GM19468 (cell line): Measurements from ENCODE around the gene FOXP4.

Experiments used
- ATAC-seq: cut with Tn5 transposase; IDR thresholded peaks from one replicate; pipeline ENCODE4 v1.9.1; 2021; ENCODE audit warnings: mild to moderate bottlenecking, moderate library complexity, moderate number of reproducible peaks; ENCODE audit not compliant: unreplicated experiment; ENCODE audit errors: extremely low read depth

FOXP4 gene

DNA sequence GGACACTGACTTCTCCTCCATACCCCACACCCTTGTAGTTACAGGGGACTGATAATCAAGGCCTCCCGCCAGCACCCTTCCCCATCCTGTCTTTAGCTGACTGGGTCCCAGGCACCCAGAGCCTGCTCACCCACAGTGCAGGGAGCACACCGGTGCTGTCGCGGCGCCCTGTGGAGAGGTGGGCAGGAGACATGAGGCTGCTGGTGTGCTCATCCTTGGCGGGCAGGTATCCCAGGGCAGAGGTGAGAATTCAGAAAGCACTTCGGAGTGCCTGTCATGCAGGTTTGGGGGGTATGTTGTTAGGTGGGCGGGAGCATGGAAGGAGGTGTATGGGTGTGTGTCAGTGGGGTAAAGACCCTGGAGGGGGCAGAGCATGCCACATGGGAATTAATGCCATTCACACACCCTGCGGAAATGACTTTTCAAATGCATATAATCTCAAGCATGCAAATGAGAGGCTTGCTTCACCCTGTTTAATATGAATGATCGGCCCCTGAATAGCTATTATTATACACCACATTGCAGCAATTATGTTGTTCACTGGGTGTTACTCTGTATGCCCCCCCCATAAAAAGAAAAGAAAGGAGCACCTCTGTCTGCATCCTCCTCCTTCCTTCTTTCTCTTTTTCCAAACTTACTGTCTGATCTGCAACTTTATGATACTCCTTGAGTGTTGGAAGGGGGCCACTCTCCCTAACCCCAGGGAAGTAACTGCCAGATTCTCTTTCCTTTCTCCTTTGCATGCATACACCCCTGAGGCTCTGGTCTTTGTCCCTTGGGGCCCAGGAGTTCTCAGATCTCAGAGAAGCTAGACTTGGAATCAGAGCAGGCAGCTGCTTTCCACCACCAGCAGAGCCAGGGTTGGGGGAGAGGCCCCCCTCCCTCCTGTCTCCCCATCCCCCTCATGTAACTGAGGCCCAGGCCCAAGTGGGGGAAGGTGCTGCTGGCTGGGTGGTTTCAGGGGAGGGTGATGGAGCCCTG, 16.0 kb downstream of the FOXP4 start:
- ATAC-seq = no peak

DNA sequence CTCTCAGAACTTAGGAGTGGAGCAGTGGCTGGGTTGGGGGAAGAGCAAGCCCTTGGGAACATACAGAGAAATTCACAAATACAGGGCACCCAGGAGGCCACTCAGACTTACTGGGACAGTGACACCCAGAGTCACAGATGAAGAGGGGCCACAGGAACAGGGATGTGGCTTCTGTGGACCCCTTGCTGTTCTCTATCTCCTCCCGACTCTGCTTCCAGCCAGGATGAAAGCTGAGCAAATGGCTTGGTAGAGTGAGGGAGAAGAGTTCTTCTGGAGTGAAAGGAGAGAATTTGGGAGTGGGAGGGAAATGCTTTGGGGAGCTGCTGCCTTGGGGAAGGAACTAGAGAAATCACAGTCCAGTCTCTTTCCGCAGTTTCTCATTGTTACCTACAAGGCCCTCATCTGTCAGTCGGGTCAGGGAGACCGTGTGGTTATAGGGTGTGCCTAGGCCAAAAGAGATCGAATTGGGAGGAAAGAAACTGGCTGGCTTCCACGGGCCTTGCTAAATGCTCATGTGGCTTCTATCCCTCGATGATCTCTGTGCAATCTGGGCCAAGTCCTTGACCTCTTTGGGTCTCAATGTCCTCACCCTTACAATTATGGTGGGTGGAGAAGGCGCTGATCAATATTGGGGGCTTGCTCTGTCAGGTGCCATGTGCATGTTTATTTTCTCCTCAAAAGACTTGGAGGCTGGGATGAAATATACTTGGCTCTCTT, 17.0 kb downstream of the FOXP4 start:
- no peak for ATAC-seq

DNA sequence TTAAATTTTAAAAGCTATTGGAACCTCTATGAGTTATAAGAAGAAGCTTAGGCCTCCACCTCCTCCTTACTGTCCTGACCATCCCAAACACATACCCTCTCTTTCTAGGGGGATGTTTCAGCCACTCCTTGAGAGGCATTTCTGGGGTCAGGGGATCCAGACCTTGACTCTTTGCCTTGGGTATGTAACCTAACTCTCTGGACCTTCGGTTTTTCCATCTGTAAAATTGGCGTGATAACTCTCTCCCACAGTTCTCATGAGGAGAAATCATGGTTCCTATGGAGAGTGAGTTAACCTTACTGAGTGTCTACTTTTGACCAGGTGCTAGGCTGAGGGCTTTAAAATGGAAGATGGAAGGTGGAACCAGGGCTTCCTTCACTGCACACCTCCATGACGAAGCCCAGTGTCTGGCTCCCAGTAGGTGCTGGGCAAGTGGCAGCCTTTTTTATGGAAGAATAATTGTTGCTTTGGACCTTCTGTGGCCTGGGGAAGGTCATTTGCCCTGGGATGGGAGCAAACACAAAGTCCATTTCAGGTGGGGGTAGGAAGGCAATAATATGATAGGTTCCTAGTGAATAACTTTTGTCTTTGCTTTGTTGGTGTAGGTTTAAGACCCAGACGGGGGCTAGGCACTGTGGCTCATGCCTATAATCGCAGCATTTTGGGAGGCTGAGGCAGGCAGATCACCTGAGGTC, 18.4 kb downstream of the FOXP4 start:
- no peak for ATAC-seq

DNA sequence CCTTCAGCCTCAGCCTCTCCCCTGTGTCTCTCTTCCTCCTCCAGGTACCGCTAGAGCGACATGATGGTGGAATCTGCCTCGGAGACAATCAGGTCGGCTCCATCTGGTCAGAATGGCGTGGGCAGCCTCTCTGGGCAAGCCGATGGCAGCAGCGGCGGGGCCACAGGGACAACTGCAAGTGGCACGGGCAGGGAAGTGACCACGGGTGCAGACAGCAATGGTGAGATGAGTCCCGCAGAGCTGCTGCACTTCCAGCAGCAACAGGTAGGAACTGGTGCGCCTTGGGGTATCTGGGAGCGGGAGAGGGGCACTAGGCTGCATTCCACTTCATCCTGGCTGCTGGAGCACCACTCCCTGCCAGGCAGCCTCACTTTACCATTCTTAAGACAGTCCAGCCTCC, 19.5 kb downstream of the FOXP4 start:
- no peak for ATAC-seq

DNA sequence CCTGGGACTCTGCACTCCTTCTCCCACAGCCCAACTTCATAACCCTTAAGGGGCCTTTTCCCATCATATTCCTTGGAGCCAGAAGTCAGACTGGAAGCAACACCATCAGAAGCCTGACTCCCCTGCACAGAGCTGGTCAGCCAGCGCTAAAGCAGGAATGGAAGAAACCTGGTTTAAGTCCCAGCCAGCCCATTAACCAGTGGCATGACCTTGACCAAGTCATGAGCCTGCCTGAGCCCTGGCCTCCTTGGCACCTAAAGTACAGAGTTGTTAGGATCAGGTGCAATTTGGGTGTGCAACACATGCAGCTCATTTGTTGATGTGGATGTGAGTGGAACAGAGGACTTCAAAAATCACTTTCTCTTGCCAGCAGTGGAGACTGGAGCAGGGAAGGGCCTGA, 20.8 kb downstream of the FOXP4 start:
- ATAC-seq = no peak

DNA sequence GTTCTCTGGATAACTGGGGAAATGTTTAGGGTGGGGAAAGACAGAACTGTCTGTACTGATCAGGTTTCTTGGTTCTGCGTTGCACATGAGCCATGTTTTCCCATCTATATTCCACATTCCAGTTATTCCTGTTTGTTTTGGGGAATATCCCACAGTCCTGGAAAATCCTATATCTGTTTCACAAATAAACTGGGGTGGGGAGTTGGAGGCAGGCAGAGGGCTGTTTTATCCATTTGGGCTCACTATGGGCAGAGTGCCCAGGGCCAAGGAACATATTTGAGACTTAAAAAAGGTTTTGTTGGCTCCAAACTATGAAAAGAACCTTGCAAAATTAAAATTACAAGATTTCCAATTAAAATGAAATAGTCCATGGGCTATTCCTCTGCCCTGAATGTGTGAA, 21.5 kb downstream of the FOXP4 start:
- ATAC-seq = no peak

DNA sequence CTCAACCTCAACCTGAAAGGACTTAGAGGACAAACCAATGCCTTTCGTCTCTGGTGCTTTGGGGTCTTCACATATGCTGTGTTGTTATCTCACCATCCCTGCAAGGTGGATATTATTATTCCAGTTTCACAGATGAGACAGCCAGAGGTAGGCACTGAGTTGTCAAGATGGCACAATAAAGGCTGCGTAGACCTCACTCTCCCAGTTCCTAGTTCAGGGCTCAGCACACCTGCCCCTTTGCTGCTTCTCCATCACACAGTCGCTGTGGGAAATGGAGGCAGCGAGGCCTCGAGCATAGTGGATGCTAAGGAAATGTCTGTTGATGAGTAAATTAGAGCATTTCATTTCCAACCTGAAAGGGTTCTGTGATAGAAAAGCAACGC, 22.0 kb downstream of the FOXP4 start:
- ATAC-seq = no peak

DNA sequence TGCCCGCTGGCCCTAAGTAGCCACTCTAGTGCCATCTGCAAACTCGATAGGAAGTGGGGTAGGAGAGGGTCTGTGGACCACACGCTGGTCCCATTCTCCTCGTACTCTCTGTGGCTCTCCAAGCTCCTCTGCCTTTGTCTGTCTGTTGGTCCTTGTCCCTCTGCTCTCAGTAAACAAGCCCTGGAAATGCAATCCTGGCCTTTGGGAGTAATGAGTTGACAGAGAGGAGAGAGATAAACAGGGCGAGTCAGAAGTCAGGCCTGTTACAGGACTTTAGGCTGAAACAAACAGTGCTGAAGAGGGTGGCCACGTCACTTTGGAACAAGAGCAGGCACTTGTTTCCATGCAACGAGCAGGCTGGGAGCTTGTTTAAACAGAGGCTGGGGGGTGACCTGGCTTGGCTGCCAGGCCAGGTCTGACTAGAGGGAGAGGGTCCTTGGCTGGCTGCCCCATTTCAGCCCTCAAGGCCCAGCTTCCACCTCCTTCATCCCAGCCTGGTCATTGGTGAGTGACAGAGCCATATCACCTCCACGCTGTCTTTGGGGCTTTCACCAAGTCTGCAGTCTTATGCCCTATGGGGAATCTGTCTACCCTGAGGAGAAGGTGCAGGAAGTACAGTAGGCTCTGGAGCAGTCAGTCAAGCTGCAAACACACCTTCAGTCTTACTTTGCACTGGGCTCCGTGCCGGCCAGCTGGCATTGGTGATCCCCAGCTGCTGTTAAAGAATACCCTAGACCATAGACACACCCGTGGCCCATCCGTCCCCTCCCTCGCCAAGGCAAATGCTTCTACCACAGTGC, 22.6 kb downstream of the FOXP4 start:
- ATAC-seq = no peak

DNA sequence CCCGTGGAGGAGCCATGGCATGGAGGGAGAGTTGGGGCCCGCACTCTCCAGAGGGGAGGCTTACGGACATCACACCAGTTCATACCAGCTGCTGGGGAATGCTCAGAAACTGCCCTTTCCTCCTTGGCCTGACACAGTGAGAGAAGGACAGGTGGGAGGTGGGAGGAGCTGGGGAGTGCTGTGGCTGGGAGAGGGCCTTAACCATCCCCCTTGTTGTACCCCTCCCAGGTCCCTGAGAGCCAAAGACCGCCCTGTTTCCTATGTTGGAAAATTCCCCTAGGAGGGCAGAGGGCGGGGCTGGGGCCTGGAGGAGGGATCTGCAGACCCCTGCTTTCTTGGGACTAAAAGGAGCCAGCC, 24.1 kb downstream of the FOXP4 start:
- ATAC-seq = no peak

DNA sequence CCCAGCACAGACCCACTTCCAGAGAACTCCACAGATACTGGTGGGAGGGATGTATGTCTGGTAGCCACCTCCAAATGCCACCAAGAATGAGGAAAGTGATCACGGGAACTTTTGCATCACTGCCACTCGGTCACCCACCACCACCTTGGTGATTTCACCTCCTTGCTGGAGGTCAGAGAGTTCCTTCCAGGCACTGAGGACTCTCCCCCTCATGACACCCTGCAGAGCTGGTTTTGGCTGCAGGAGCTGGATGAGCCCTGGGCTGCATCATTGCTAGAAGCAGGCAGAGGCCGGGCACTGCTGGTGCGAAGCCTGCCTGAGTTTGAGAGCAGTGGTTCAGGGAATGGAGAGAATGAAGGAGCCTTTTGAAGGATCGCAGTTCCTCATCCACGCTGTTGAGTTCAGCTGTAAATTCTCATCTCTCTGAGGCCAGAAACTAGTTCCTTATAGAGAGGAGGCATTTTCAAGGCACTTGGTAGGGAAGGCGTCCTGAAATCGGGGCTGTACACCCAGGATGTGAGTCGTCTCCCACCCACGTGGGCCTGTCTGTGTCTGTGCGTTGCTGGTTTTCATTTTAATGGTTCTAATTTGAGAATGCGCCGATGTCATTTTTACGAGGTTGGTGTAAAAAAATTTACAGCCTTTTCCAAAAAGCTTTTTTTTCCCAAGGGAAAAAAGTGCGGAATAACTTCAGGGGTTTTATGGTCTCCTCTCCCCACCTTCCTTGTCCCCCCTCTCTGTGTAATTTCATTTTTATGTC, 25.0 kb downstream of the FOXP4 start:
- ATAC-seq = no peak

DNA sequence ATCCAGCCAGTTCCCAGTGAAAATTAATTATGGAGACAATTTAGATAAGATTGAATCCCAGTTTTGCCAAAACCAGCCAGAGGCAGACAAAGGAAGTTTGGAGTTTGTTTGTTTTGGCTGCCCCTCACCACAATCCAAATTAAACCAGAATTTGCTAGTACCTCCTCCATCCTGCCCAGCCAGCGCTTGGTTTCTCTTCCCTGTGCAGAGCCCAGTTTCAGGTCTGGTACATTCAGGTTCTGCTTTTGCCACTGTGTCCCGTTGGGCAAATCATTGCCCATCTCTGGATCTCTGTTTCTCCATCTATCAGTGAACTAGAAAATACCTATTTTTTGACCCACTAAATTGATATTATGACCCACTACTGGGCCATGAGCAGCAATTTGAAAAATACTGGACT, 26.4 kb downstream of the FOXP4 start:
- ATAC-seq = no peak

DNA sequence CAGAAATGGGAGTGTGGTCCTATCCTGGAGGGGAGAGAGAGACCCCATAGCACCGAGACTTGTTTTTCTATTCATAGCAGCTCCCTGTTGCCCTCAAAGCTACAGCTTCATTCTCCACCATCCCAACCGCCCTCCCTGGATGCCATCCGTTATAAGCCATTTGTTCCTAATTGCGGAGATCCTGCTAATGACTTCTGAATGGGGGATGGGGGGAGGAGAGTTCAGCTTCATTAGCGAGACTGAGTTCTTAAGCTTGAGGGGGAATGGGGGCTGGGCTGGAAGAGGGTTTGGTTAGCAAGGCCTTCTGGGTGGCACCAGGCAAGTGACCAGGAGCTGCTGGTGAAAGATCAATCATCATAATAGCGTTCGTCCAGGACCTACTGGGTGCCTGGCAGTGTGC, 27.1 kb downstream of the FOXP4 start:
- no peak for ATAC-seq

DNA sequence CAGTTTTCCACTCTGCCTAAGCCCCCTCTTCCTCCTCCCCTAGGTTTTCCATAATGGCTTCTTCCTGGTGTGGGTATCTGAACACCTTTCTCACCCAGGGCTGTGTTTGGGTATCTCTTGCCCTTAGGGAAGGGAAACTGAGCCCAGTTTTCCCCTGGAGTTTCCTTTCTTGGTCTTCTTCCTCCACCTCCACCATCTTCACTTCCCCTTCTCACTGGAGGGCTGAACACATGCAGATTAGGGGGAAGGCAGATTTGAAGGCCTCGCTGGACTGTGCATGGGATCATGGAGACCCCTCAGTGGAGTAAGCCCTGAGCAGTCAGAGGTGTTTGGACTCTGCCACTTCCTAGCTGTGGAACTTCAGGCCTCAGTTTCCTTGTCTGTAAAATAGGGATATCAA, 27.8 kb downstream of the FOXP4 start:
- ATAC-seq = no peak

DNA sequence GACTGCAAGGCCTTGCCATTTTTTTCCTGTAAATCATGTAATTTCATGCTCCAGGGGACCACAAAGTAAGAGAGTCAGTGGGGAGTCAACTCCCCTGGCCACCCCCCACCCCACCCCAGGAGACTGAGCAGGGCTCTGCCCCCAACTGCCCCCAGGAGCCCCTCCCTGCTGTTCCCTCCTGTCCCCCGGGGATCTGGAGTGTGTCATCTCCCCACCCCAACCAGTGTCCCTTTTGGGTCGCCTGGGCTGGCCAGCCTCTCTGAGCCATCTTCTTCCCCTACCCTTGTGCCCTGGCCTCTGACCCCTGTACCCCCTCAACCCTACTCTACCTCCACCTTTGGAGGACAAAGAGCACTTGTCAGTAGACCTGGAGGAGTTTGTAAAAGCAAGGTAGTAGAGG, 29.4 kb downstream of the FOXP4 start:
- no peak for ATAC-seq

DNA sequence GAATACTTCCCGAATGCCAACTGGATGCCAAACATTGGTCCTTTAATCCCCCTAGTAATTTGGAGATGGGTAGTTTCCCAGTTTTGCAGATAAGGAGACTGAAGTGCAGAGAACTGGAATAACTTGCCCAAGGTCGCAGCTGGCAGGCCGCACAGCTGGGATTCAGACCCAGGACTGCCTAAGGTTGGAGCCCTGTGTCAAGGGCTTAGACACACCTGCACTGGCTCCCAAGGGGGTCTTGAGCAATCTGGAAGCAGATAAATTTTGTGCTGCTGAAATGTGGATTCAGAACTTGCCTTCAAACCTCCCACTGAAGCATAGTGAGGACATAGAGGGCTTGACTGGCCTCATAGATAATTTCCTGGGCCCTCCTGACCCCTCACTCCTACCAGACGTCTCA, 30.5 kb downstream of the FOXP4 start:
- ATAC-seq = no peak

DNA sequence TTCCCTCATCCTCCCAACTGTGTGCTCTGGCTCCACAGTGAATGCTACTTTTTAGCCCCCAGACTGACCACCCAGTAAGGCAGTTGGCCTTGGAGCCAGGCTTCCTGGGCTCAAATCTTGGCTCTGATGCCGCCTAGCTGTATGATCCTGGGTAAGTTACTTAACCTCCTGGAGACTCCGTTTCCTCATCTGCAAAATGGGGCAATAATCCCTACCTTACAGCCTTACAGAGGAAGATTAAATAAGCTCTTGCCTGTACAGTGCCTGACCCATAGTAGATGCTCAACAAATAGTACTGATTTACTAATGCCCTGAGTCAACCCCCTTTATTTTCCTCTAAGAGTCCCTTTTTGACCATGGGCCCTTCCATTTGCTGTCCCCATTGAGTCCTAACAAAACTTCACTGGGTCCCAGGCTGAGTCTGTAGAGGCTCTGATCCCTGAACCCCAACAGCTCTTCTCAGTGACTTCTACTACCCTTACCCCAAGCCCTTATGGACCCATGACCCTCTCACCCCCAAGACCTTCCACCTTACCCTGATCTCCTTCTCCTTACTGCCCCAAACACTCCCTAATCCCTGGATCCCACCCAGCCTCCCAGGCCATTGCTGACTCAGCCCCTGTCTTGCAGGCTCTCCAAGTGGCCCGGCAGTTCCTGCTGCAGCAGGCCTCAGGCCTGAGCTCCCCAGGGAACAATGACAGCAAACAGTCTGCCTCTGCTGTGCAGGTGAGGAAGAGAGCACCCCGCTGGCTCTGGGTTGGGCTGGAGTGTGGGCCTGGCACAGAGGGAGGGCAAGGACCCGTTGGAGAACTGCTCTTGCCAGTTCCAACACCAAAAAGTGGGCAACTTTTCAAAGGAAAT, 31.4 kb downstream of the FOXP4 start:
- ATAC-seq = no peak

DNA sequence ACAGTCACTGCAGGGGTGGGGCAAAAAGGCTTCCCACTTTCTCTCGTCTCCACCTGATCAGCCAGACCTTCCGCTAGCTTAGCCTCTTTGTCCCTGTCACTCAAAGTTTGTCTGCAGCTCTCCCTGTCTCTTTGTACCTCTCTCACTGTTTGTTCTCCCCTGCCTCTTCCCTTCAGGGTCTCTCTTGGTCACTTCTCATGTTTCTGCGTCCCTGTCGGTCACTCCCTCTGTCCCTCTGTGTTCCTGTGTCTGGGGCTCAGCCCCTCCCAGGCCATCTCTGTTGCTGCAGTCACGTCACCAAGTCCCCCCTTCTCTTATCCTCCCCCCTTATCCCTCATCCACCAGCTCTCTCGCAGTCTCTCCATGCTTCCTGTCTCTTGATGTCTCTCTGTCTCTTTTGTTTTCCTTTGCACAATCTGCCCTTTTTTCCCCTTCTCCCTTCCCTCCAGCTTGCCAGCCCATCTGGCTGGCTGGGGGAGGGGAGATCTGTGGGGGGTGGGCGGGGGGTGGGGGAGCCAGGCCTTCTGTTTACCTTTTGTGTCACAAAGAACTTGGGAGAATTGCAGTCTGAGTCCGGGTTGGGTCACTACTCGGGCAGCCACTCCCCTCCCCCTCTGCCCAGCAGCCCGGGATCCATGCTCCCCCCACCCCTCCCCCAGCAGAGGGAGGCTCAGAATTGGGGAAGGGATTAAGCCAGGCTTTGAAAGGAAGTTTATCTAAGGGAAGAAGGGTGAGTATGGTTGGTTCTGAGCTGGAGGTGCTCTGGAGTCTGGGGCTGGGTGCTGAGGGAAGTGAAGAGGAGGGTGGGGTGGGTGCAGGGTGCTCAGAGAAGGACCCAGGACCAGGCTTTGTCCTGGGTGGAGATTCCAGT, 32.3 kb downstream of the FOXP4 start:
- no peak for ATAC-seq
